GOT3 (cell line): Measurements from ENCODE around the gene PIP4K2A.
"Not testable (repeated sequence)": the region's sequence is repeated elsewhere in the genome, so short reads cannot be mapped to it uniquely, and the experiment has no call there.

ENCODE experiments used
- DNase-seq: peaks from one replicate; lab custom pipeline; 2025; ENCODE audit warnings: mixed read lengths; lab: John Stamatoyannopoulos, UW

The PIP4K2A gene

GRCh38 chr10:22554461-22555182, 159.8 kb downstream of the PIP4K2A start:
- no peak for DNase-seq

DNA sequence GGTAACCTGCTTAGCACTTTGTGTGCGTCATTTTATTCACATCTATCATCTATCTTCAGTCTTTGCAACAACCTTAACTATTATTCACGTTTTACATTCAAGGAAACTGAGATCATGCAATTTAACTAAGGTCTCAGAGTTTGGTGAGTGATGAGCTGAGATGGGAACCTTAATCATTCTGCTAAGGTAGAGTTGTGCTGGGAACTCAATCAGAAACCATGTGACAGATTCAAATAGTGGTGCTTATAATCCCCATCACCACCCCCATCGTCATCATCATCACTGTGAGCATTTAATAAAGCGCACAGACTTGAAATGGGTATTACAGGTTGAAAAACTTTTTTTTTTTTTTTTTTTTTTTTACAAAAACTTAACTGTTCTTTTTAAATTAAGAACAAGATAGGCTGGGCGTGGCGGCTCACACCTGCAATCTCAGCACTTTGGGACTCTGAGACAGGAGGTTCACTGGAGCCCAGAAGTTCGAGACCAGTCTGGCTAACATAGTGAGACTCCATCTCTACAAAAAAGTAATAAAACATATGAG, 160.9 kb downstream of the PIP4K2A start:
- no peak for DNase-seq

- no peak for DNase-seq
These were observed 161.4 kb downstream of the PIP4K2A start for GRCh38 chr10:22552888-22553378.

DNA sequence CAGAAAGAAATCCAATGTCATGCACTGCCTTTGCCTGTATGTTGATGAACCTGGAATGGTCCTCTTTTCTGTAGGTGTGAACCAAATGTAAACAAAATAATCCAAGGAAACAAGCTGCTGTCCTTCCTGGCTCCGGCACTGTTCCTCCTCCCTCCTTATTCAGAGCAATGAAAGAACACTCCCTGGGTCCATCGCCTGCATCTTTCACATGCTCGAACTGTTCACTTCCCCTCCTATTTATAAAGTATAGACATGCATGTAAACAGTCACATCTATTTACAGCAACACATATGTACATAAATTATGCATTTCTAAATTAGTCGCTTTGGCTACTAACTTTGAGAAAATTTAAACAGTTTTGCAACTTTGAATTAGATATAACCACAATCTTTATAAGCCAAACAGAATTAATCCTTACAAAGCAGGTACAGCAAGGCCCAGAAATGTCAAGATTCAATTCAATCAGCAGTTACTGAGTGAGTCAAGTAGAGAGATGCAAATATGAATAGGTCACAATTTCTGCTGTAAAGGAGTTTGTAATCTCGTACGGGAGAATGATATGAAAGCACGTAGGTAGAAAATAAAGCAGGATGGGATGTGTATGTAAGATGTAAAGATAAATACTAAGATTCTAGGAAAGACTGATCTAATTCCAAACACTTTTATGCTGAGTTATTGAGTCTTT, 162.6 kb downstream of the PIP4K2A start:
- DNase-seq, result no peak

DNA sequence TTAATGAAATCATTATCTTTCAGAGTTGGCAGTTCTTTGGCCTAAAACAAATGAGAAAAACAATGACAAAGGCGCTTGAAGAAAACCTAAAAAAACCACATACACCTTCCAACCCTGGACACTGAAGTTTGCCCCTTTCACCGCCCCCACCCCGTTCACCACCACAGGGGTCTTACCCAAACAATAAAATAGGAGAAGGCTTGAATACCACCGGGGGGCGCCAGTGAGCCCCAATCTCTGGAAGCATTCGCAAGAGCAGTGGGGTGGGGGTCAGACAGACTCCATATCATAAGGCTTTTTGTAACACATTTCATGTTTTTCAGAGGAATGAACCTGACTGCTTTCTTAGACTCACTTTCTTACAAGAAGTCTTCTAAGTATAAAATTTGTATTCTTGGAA, 163.6 kb downstream of the PIP4K2A start:
- DNase-seq, result no peak

DNA sequence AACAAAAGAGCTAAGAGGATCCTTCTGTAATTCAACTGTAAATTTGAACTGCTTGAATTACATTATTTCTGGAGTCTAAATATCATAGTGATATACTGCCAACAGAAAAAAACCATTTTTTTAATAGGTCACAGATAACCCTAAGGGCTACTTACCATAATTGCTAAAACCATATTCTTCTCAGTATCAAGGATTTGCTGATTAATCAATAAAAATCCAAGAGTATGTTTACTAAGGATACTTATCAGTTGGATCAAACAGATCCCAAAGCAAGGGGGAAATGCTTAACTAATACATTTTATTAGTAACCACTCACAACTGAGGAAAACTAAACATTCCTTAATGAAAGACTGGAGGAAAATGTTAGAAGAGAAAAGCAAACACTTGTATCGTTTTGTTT, 166.0 kb downstream of the PIP4K2A start:
- no peak for DNase-seq

DNA sequence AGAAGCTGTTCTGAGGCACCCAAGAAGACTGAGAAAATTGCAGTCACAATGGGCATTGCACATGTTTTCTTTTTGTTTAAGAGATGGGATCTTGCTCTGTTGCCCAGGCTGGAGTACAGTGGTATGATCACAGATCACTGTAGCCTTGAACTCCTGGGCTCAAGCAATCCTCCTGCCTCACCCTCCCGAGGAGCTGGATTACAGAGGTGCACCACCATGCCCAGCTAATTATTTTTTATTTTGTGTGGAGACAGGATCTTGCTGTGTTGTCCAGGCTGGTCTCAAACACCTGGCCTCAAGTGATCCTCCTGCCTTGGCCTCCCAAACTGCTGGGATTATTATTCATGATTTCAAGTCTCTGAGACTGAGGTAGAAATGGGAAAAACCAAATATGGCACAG, 168.7 kb downstream of the PIP4K2A start:
- DNase-seq, result no peak

DNA sequence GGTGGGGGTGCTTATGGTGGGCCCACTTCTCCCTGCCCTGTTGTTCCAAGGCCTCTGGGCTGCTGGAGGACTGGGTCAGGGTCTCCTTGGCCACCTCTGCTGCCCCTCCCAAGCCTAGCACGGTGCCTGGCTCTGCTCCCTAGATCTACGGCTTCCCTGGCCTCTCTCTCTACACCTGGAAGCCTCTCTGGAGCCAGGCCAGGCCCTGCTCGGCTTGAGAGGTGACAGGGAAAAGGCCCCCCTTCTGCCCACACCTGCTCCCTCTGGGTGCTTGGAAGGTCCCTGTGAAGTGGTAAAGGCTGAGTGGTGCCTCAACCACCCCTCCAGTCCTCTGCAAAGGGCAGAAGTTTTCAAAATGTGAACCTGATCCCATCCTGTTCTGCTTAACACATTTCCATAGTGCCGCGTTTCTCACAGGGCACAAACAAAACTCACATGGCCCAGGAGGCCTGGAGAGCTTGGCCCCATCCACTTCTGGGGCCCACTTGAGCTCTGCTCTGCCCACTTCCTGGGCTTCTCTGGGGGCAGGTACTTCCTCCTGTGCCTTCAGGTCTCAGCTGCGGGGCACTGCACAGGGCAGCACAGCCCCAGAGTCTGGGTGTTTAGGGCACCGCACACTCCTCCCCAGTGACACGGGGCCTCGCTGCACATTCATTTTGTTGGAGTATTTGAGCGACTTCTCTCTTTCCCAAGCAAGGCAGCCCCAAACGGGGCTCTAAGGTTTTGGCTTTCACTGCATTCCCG, 169.9 kb downstream of the PIP4K2A start:
- no peak for DNase-seq

- DNase-seq, result no peak
These were observed 171.6 kb downstream of the PIP4K2A start for GRCh38 chr10:22542773-22543172.

GRCh38 chr10:22541900-22542299, 172.5 kb downstream of the PIP4K2A start:
- no peak for DNase-seq

GRCh38 chr10:22539579-22540298, 174.6 kb downstream of the PIP4K2A start:
- no peak for DNase-seq

DNA sequence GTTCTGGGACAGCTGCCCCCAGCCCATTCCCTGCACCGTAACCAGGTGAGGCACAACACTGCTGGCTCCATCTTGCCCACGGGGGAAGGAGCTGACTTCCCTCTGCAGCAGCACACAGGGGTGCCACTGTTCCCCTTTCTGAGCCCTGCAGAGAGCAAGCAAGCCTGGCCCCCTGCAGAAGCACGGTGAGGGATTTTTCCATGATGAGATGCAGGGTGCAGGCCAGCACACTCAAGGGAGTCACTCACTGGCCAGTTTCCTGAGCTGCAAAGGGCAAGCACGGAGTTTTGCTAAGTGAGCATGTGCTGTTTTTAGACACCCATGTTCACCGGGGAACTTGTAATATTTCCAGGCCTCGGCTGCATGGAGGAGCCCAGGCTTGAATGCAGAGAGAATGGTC, 176.6 kb downstream of the PIP4K2A start:
- DNase-seq, result no peak

- DNase-seq, result no peak
These were observed 177.8 kb downstream of the PIP4K2A start for GRCh38 chr10:22536620-22537019.

GRCh38 chr10:22534849-22535604, 179.4 kb downstream of the PIP4K2A start:
- DNase-seq, result no peak

DNA sequence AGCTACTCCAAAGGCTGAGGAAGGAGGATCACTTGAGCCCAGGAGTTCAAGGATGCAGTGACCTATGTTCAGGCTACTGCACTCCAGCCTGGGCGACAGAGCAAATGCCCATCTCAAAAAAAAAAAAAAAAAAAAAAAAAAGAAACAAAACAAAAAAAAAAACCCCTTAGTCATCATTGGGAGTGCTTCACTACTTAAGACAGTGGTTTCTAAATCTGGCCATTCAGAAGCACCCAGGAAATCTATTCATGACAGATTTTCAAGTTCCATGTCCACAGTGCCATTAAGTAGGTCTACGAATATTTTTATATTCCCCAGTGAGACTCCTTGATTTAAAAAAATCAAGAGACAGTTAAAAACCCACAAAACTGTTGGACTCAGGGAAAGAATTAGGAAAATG, 182.9 kb downstream of the PIP4K2A start:
- DNase-seq, result no peak

- DNase-seq, result no peak
These were observed 183.4 kb downstream of the PIP4K2A start for GRCh38 chr10:22531008-22531407.

- DNase-seq, result no peak
These were observed 186.9 kb downstream of the PIP4K2A start for GRCh38 chr10:22527520-22527919.

DNA sequence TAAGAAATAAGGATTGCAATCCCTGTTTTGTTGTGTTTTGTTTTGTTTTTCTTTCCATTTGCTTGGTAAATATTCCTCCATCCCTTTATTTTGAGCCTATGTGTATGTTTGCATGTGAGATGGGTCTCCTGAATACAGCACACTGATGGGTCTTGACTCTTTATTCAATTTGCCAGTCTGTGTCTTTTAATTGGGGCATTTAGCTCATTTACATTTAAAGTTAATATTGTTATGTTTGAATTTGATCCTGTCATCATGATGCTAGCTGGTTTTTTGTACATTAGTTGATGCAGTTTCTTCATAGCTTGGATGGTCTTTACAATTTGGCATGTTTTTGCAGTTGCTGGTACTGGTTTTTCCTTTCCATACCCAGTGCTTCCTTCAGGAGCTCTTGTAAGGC, 190.0 kb downstream of the PIP4K2A start:
- DNase-seq, result not testable (repeated sequence)

DNA sequence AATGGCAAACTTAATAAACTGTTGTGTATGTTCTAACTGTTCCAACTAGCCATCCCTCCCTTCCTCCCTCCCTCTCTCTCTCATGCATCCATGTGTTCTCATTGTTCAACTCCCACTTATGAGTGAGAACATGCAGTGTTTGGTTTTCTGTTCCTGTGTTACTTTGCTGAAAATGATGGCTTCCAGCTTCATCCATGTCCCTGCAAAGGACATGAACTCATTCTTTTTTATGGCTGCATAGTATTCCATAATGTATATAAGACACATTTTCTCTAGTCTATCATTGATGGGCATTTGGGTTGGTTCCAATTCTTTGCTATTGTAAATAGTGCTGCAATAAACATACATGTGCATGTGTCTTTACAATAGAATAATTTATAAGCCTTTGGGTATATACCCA, 193.7 kb downstream of the PIP4K2A start:
- not testable (repeated sequence) for DNase-seq

DNA sequence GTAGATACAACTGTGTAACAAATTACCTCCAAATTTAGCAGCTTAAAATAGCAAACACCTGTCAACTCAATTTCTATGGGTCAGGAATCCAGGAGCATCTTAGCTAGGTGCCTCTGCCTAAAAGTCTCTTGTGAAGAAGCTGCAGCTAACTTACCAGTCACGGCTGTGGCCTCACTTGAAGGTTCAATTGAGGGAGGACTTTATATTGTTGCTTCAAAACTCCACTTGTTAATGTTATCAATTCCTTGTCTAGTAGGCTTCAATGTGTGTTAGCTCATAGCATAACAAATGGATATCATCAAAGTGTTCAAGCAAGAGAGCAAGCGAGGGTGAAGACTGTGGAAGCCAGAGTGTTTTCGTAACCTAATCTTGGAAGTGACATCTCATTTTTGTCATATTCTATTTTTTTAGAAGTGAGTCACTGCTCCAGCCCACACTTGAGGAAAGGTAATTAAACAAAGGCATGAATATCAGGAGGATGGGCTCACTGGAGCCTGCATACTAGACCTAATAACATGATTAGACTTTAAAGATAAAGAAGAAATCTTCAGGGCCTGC, 196.1 kb downstream of the PIP4K2A start:
- DNase-seq, result no peak

- DNase-seq, result no peak
These were observed 199.4 kb downstream of the PIP4K2A start for GRCh38 chr10:22515009-22515408.
